ENCODE data around the gene AFM.

AFM gene

GRCh38 chr4:73439445-73439844 is 42.1 kb upstream of the AFM start:
- Histone ChIP-seq H3K4me1 (no peaks in the 10 kb centered on the region), H3K27me3 (no peaks in the 10 kb centered on the region), H3K9me3 (no peaks in the 10 kb centered on the region), H3K4me3 (no peak overlapping the region), H3K36me3 (no peaks in the 10 kb centered on the region), H3K27ac (no peak overlapping the region)
- no peak for DNase-seq
- intact Hi-C loops (cut with DNase I; ENCODE audit: low total_unique reads) = no loop called here
- no peak for TF ChIP-seq CTCF (IDR thresholded peaks at IDR 0.05)

- intact Hi-C loops (cut with DNase I; ENCODE audit: low total_unique reads) = no loop called here
- no peak overlapping the region for H3K4me3 ChIP-seq
- DNase-seq = no peak
- no peaks in the 10 kb centered on the region for H3K4me1 ChIP-seq
- H3K9me3 ChIP-seq = no peaks in the 10 kb centered on the region
- no peak for TF ChIP-seq CTCF (IDR thresholded peaks at IDR 0.05)
- H3K36me3 ChIP-seq = no peaks in the 10 kb centered on the region
- no peak overlapping the region for H3K27ac ChIP-seq
- no peaks in the 10 kb centered on the region for H3K27me3 ChIP-seq
These were observed 41.6 kb upstream of the AFM start for GRCh38 chr4:73439991-73440390.

- H3K9me3 ChIP-seq = no peaks in the 10 kb centered on the region
- no peak overlapping the region for H3K4me3 ChIP-seq
- H3K4me1 ChIP-seq = no peaks in the 10 kb centered on the region
- TF ChIP-seq CTCF (IDR thresholded peaks at IDR 0.05) = no peak
- H3K27ac ChIP-seq = no peak overlapping the region
- intact Hi-C loops (cut with DNase I; ENCODE audit: low total_unique reads) = no loop called here
- H3K36me3 ChIP-seq = no peaks in the 10 kb centered on the region
- no peaks in the 10 kb centered on the region for H3K27me3 ChIP-seq
- DNase-seq = no peak
These were observed 40.9 kb upstream of the AFM start for GRCh38 chr4:73440653-73441052.

GRCh38 chr4:73442275-73442674 is 39.3 kb upstream of the AFM start:
- Histone ChIP-seq H3K27ac (no peak overlapping the region), H3K36me3 (no peaks in the 10 kb centered on the region), H3K4me1 (no peaks in the 10 kb centered on the region), H3K27me3 (no peaks in the 10 kb centered on the region), H3K4me3 (no peak overlapping the region), H3K9me3 (no peaks in the 10 kb centered on the region)
- no peak for DNase-seq
- intact Hi-C loops (cut with DNase I; ENCODE audit: low total_unique reads) = no loop called here
- no peak for TF ChIP-seq CTCF (IDR thresholded peaks at IDR 0.05)

- Histone ChIP-seq H3K27me3 (no peaks in the 10 kb centered on the region), H3K4me3 (no peak overlapping the region), H3K36me3 (no peaks in the 10 kb centered on the region), H3K27ac (no peak overlapping the region), H3K9me3 (no peaks in the 10 kb centered on the region), H3K4me1 (no peaks in the 10 kb centered on the region)
- intact Hi-C loops (cut with DNase I; ENCODE audit: low total_unique reads) = no loop called here
- no peak for DNase-seq
- TF ChIP-seq CTCF (IDR thresholded peaks at IDR 0.05) = no peak
These were observed 38.3 kb upstream of the AFM start for GRCh38 chr4:73443224-73443623.
